ENCODE measurements around the gene CERS1.

DNA sequence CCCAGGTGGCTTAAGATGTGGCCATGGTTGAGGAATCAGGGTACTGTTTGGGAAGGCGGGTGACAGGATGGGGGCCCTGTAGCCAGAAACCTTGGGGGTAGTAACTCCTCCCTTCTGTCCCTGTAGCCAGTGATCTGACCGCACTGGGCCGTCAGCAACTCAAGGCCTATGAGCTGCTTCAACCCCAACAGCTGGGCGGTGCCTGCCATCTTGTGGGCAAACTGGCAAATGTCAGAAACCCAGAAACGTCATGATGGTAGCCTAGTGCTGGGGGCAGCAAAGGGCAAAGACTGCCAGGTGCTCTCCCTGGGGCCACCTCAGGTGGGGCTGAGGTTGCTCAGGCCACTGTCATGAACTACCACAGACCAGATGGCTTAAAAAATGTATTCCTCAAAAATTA lies 19.7 kb upstream of the CERS1 start:
- TF ChIP-seq, protein P1, sequence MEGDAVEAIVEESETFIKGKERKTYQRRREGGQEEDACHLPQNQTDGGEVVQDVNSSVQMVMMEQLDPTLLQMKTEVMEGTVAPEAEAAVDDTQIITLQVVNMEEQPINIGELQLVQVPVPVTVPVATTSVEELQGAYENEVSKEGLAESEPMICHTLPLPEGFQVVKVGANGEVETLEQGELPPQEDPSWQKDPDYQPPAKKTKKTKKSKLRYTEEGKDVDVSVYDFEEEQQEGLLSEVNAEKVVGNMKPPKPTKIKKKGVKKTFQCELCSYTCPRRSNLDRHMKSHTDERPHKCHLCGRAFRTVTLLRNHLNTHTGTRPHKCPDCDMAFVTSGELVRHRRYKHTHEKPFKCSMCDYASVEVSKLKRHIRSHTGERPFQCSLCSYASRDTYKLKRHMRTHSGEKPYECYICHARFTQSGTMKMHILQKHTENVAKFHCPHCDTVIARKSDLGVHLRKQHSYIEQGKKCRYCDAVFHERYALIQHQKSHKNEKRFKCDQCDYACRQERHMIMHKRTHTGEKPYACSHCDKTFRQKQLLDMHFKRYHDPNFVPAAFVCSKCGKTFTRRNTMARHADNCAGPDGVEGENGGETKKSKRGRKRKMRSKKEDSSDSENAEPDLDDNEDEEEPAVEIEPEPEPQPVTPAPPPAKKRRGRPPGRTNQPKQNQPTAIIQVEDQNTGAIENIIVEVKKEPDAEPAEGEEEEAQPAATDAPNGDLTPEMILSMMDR (conservative IDR thresholded peaks at IDR 0.05): peak; percentile 65
- TF ChIP-seq EZH2 (IDR thresholded peaks at IDR 0.05; ENCODE audit: low read depth): no peak

All from PC-9 (cell line).